ENCODE results near the gene MDGA2. TPM values are rescaled to one million over a fixed set of nuclear protein-coding genes. Genes with fewer than 3 reads are reported as not detected.

Gene MDGA2
- total RNA-seq, 1 donor from 2014 or later, result 0.17 TPM

- no peaks in the 10 kb centered on the region for H3K4me1 Mint-ChIP-seq (ENCODE audit: low read depth)
- H3K4me3 Mint-ChIP-seq (ENCODE audit: unreplicated experiment), result no peak overlapping the region
- no peaks in the 10 kb centered on the region for H3K36me3 Mint-ChIP-seq (ENCODE audit: low read depth)
- H3K9me3 Mint-ChIP-seq (ENCODE audit: low read depth), result no peaks in the 10 kb centered on the region
- H3K27me3 Mint-ChIP-seq (ENCODE audit: low read depth), result peaks cover 7% of the 10 kb centered on the region
- TF ChIP-seq, protein P1, sequence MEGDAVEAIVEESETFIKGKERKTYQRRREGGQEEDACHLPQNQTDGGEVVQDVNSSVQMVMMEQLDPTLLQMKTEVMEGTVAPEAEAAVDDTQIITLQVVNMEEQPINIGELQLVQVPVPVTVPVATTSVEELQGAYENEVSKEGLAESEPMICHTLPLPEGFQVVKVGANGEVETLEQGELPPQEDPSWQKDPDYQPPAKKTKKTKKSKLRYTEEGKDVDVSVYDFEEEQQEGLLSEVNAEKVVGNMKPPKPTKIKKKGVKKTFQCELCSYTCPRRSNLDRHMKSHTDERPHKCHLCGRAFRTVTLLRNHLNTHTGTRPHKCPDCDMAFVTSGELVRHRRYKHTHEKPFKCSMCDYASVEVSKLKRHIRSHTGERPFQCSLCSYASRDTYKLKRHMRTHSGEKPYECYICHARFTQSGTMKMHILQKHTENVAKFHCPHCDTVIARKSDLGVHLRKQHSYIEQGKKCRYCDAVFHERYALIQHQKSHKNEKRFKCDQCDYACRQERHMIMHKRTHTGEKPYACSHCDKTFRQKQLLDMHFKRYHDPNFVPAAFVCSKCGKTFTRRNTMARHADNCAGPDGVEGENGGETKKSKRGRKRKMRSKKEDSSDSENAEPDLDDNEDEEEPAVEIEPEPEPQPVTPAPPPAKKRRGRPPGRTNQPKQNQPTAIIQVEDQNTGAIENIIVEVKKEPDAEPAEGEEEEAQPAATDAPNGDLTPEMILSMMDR (IDR thresholded peaks at IDR 0.05), result no peak
- no peak overlapping the region for H3K27ac Mint-ChIP-seq (ENCODE audit: unreplicated experiment)
- DNase-seq (ENCODE audit: low spot score), result no peak
Observed at GRCh38 chr14:47008732-47009131, 666.7 kb downstream of the MDGA2 start.

DNA sequence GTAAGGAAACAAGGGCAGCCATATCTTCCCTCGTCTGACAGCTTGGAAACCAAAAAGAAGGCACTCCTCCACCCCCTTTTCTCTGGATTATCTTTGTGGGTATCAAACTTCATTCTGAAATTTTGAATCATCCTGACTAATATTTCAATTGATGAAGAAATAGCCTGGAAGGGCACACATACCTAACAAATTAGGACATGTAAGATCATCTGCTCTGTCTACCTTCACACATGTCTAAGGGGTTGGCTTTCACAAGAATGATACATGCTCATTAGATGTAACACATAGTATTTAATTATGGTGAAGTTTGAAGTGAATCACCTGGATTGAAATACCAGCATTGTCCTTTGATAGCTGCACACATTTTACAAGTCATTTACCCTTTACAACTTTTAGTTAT is 675.7 kb downstream of the MDGA2 start:
- Mint-ChIP-seq H3K4me1 (ENCODE audit: low read depth) (no peaks in the 10 kb centered on the region), H3K27ac (ENCODE audit: unreplicated experiment) (no peak overlapping the region), H3K27me3 (ENCODE audit: low read depth) (peaks cover 5% of the 10 kb centered on the region), H3K9me3 (ENCODE audit: low read depth) (peaks cover 3% of the 10 kb centered on the region), H3K36me3 (ENCODE audit: low read depth) (no peaks in the 10 kb centered on the region), H3K4me3 (ENCODE audit: unreplicated experiment) (no peak overlapping the region)
- TF ChIP-seq, protein P1 (IDR thresholded peaks at IDR 0.05), result no peak
- no peak for DNase-seq (ENCODE audit: low spot score)

GRCh38 chr14:46989566-46989965 is 685.8 kb downstream of the MDGA2 start:
- H3K4me3 Mint-ChIP-seq (ENCODE audit: unreplicated experiment), result no peak overlapping the region
- TF ChIP-seq, protein P1 (IDR thresholded peaks at IDR 0.05), result no peak
- H3K27me3 Mint-ChIP-seq (ENCODE audit: low read depth), result peaks cover 6% of the 10 kb centered on the region
- no peaks in the 10 kb centered on the region for H3K36me3 Mint-ChIP-seq (ENCODE audit: low read depth)
- no peak overlapping the region for H3K27ac Mint-ChIP-seq (ENCODE audit: unreplicated experiment)
- no peak for DNase-seq (ENCODE audit: low spot score)
- H3K4me1 Mint-ChIP-seq (ENCODE audit: low read depth), result no peaks in the 10 kb centered on the region
- H3K9me3 Mint-ChIP-seq (ENCODE audit: low read depth), result no peaks in the 10 kb centered on the region

GRCh38 chr14:46988312-46988711 is 687.1 kb downstream of the MDGA2 start:
- DNase-seq (ENCODE audit: low spot score), result no peak
- Mint-ChIP-seq H3K4me1 (ENCODE audit: low read depth) (no peaks in the 10 kb centered on the region), H3K27me3 (ENCODE audit: low read depth) (peaks cover 6% of the 10 kb centered on the region), H3K4me3 (ENCODE audit: unreplicated experiment) (no peak overlapping the region), H3K36me3 (ENCODE audit: low read depth) (no peaks in the 10 kb centered on the region), H3K27ac (ENCODE audit: unreplicated experiment) (no peak overlapping the region), H3K9me3 (ENCODE audit: low read depth) (no peaks in the 10 kb centered on the region)
- TF ChIP-seq, protein P1 (IDR thresholded peaks at IDR 0.05), result no peak

DNA sequence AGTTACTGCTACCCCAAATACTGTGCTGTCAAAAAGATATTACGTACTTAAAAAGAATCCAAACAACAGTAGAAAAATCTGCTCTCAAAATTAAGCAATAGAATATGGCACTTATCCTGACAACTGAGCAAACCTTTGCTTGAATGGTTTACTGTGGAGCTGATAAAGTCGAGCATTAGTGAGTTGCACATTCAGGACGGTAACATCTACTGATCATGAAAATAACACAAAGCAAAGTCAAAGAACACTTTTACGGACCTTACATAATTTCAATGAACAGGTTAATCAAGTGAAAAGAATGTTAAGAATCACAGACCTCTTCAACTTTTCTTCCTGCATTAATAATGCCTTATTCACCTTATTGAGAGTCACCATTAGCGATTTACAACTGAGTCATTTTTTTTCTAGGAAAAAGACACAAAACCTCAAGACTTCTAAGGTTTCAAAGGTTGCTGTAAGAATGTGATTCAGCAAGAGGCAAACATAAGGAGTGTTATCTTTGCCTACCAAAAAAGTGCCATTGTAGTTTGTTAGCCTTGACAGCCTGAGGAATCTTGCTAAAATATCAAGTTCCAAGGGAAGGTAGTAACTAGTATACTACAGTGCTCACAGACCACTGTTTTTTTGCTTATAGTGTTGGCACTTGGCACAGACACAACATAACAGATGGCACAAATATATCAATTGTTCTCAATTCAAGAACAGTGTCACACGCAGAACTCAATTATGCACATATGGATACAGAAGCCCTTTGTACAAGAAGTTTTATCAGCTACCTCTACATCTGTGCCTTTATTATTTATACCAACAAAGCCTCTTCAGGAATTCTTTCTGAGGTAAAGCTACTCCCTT is 689.6 kb downstream of the MDGA2 start:
- H3K4me1 Mint-ChIP-seq (ENCODE audit: low read depth), result no peaks in the 10 kb centered on the region
- no peak overlapping the region for H3K27ac Mint-ChIP-seq (ENCODE audit: unreplicated experiment)
- H3K27me3 Mint-ChIP-seq (ENCODE audit: low read depth), result peaks cover 6% of the 10 kb centered on the region
- no peak overlapping the region for H3K4me3 Mint-ChIP-seq (ENCODE audit: unreplicated experiment)
- no peaks in the 10 kb centered on the region for H3K9me3 Mint-ChIP-seq (ENCODE audit: low read depth)
- DNase-seq (ENCODE audit: low spot score), result no peak
- TF ChIP-seq, protein P1 (IDR thresholded peaks at IDR 0.05), result no peak
- no peaks in the 10 kb centered on the region for H3K36me3 Mint-ChIP-seq (ENCODE audit: low read depth)

All from chondrocyte (in vitro differentiated cells).